HL-60 (cell line): ENCODE data around the gene FAM50B.

Experiments
- CTCF ChIP-seq: IDR thresholded peaks from one replicate; pipeline ENCODE4 v1.5.1; 2011; ENCODE audit warnings: low read length, control low read depth, inconsistent platforms; ENCODE audit not compliant: insufficient read depth
- GABPA ChIP-seq: IDR thresholded peaks from 2 replicates; pipeline ENCODE4 v1.6.1; 2012; ENCODE audit warnings: low read depth
- POLR2AphosphoS5 ChIP-seq: IDR thresholded peaks from 2 replicates; pipeline ENCODE4 v1.6.1; 2012; ENCODE audit warnings: low read depth
- REST ChIP-seq: IDR thresholded peaks from 2 replicates; pipeline ENCODE4 v1.6.1; 2012; ENCODE audit warnings: low read depth; ENCODE audit not compliant: insufficient replicate concordance
- SPI1 ChIP-seq: IDR thresholded peaks from 2 replicates; pipeline ENCODE4 v1.6.1; 2012; ENCODE audit warnings: low read depth, mild to moderate bottlenecking, borderline replicate concordance

- no peak for TF ChIP-seq POLR2AphosphoS5
- no peak for TF ChIP-seq CTCF
- TF ChIP-seq SPI1, result no peak
- no peak for TF ChIP-seq GABPA
- no peak for TF ChIP-seq REST
Measured at GRCh38 chr6:3820563-3820962, 28.6 kb upstream of the FAM50B start.
